ENCODE data around the gene PIK3R3.

PIK3R3 gene

GRCh38 chr1:46087891-46088290, 44.5 kb downstream of the PIK3R3 start:
- Histone ChIP-seq H3K27me3 (no peaks in the 10 kb centered on the region), H3K4me3 (no peak overlapping the region), H3K27ac (no peak overlapping the region), H3K4me1 (no peaks in the 10 kb centered on the region), H3K9me3 (no peaks in the 10 kb centered on the region), H3K36me3 (no peaks in the 10 kb centered on the region)
- intact Hi-C loops (cut with DNase I; ENCODE audit: low total_unique reads) = no loop called here
- no peak for TF ChIP-seq CTCF (IDR thresholded peaks at IDR 0.05)
- DNase-seq = no peak

GRCh38 chr1:46086576-46086975, 45.9 kb downstream of the PIK3R3 start:
- DNase-seq = no peak
- no peak overlapping the region for H3K27ac ChIP-seq
- no peak overlapping the region for H3K4me3 ChIP-seq

GRCh38 chr1:46084553-46085451, 47.6 kb downstream of the PIK3R3 start:
- DNase-seq = no peak
- H3K9me3 ChIP-seq = no peaks in the 10 kb centered on the region
- no peaks in the 10 kb centered on the region for H3K4me1 ChIP-seq
- intact Hi-C loops (cut with DNase I; ENCODE audit: low total_unique reads) = no loop called here
- no peak overlapping the region for H3K4me3 ChIP-seq
- no peak overlapping the region for H3K27ac ChIP-seq
- no peak for TF ChIP-seq CTCF (IDR thresholded peaks at IDR 0.05)
- H3K36me3 ChIP-seq = no peaks in the 10 kb centered on the region
- H3K27me3 ChIP-seq = no peaks in the 10 kb centered on the region

More at GRCh38 chr1:46086576-46086975, 45.9 kb downstream of the PIK3R3 start:
- no peak for TF ChIP-seq CTCF (IDR thresholded peaks at IDR 0.05)
- Histone ChIP-seq H3K27me3 (no peaks in the 10 kb centered on the region), H3K4me1 (no peaks in the 10 kb centered on the region), H3K36me3 (no peaks in the 10 kb centered on the region), H3K9me3 (no peaks in the 10 kb centered on the region)
- intact Hi-C loops (cut with DNase I; ENCODE audit: low total_unique reads) = no loop called here

GRCh38 chr1:46083579-46083978, 48.9 kb downstream of the PIK3R3 start:
- no peak for DNase-seq
- Histone ChIP-seq H3K4me3 (no peak overlapping the region), H3K27ac (no peak overlapping the region), H3K4me1 (no peaks in the 10 kb centered on the region), H3K27me3 (no peaks in the 10 kb centered on the region), H3K9me3 (no peaks in the 10 kb centered on the region), H3K36me3 (no peaks in the 10 kb centered on the region)
- intact Hi-C loops (cut with DNase I; ENCODE audit: low total_unique reads) = no loop called here
- no peak for TF ChIP-seq CTCF (IDR thresholded peaks at IDR 0.05)

- intact Hi-C loops (cut with DNase I; ENCODE audit: low total_unique reads) = no loop called here
- H3K9me3 ChIP-seq = no peaks in the 10 kb centered on the region
- no peak for TF ChIP-seq CTCF (IDR thresholded peaks at IDR 0.05)
- H3K4me1 ChIP-seq = no peaks in the 10 kb centered on the region
- H3K27me3 ChIP-seq = no peaks in the 10 kb centered on the region
- DNase-seq = no peak
- no peaks in the 10 kb centered on the region for H3K36me3 ChIP-seq
- no peak overlapping the region for H3K4me3 ChIP-seq
- H3K27ac ChIP-seq = no peak overlapping the region
Measured at GRCh38 chr1:46081619-46082018, 50.8 kb downstream of the PIK3R3 start.
